Measurements from ENCODE around the gene CNPY2.
A peak's percentile ranks its signal among the peaks of the same experiment; 100 is the strongest.

DNA sequence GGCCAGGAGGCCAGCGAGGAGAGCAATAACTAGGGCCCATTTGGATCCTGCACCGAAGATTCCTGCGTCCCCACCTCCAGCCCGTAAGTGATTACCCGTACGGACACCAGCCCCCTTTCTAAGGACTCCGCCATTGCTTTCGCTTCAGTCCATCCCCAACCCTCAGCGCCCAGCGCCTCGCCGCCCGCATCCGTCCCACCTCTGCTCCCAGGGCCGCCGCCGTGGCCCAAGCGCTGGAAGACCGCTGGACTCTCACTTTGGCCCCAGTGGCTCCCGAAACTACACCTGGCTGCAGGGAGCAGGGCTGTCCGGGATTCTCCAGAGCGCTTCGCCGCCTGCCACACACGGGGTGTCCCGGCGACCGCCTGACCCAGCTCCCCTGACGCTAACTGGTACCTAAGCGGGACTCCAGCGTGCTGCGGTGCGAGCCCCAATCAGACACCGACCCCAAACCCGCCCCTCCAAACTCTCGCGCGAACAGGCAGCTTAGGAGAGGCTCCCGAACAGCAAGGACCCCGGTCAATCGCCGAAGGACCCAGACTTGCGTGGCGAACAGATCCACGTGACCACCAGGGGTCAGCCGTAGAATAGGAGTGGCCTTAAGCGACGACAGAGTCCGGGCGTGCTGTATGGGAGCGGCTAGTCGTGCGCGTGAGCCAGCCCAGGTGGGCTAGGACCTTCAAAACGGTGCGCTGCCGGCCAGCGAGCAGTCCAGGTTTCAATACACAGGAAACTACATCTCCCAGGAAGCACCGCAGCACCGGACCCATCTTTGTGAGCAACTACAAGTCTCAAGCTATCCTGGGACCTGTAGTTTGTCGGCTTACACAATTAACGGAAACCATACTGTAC lies at the start of gene CNPY2:
- TF ChIP-seq POLR2AphosphoS5 (IDR thresholded peaks at IDR 0.05; ENCODE audit: low read depth, low read length) (peak; percentile 87), POLR2A (IDR thresholded peaks at IDR 0.05; ENCODE audit: low read depth, low read length) (peak; percentile 93)

All from GM12892 (cell line).